K562 (cell line): ENCODE measurements around the gene PPP6R1. TPM values are rescaled to one million over a fixed set of nuclear protein-coding genes. Genes with fewer than 3 reads are reported as not detected.

Experiments used
- ATF7 ChIP-seq: fragments of 450-650 bp; IDR thresholded peaks from 2 replicates; pipeline ENCODE4 v1.7.1; 2014; ENCODE audit warnings: mild to moderate bottlenecking, moderate library complexity
- CEBPG ChIP-seq, 3 experiments: fragments of 200-800 bp in 1 of 3; sonication (Bioruptor generic) in 1 of 3; sonication (generic) in 1 of 3; formaldehyde crosslinking in 1 of 3; IDR thresholded peaks in 2 of 3; conservative IDR thresholded peaks in 1 of 3; 2 replicates each; pipeline versions ENCODE4 v1.6.1 to v1.8.0; 2016 to 2022; ENCODE audit warnings: missing compliant biosample characterization in 2 of 3, missing genetic modification characterization in 2 of 3, mild to moderate bottlenecking in 1 of 3, missing genetic modification reagents in 1 of 3
- FOXM1 ChIP-seq, 2 experiments: fragments of 450-650 bp in 1 of 2; sonication (generic) in 1 of 2; formaldehyde crosslinking in 1 of 2; IDR thresholded peaks; 2 replicates each; pipeline versions ENCODE4 v1.6.1 to v1.9.0; 2017 to 2022; ENCODE audit warnings: low read depth in 2 of 2, mild to moderate bottlenecking in 2 of 2, missing genetic modification reagents in 1 of 2, moderate library complexity in 1 of 2
- GTF2F1 ChIP-seq: IDR thresholded peaks from 2 replicates; pipeline ENCODE4 v1.6.1; 2011; ENCODE audit warnings: low read depth, low read length, improper control_type of control experiment
- LARP7 ChIP-seq: fragments of 450-650 bp; IDR thresholded peaks from 2 replicates; pipeline ENCODE4 v1.6.1; 2016
- MIER1 ChIP-seq: fragments of 450-650 bp; IDR thresholded peaks from 2 replicates; pipeline ENCODE4 v1.6.1; 2016; ENCODE audit warnings: antibody characterized with exemption, mild to moderate bottlenecking, low read depth
- NEUROD1 ChIP-seq: fragments of 150-350 bp; IDR thresholded peaks from 2 replicates; pipeline ENCODE4 v1.6.1; 2014; ENCODE audit warnings: borderline replicate concordance, low read length, low read depth; ENCODE audit not compliant: partially characterized antibody
- PHF20 ChIP-seq: fragments of 450-650 bp; IDR thresholded peaks from 2 replicates; pipeline ENCODE4 v1.6.1; 2018; ENCODE audit not compliant: partially characterized antibody
- POLR2AphosphoS5 ChIP-seq: IDR thresholded peaks from 2 replicates; pipeline ENCODE4 v1.6.1; 2011; ENCODE audit warnings: mild to moderate bottlenecking, low read depth, low read length, moderate library complexity; ENCODE audit not compliant: control insufficient read depth, insufficient read depth
- TBL1XR1 ChIP-seq, 2 experiments: IDR thresholded peaks; 2 replicates each; pipeline ENCODE4 v1.6.1; 2012; ENCODE audit warnings: improper control_type of control experiment in 2 of 2, low read length in 2 of 2, mild to moderate bottlenecking in 1 of 2
- TFAM ChIP-seq: fragments of 250-450 bp; sonication (Bioruptor Pico); conservative IDR thresholded peaks from 2 replicates; pipeline ENCODE4 v1.5.0; 2021; ENCODE audit warnings: mild to moderate bottlenecking, moderate library complexity
- XRCC5 ChIP-seq: fragments of 200-400 bp; formaldehyde crosslinking; IDR thresholded peaks from 2 replicates; pipeline ENCODE4 v1.6.1; 2017; ENCODE audit warnings: low read depth, mild to moderate bottlenecking, low read length
- ZBTB1 ChIP-seq: sonication (generic); formaldehyde crosslinking; IDR thresholded peaks from 2 replicates; pipeline ENCODE4 v1.8.1; 2023; ENCODE audit warnings: missing genetic modification reagents, low read depth, mild to moderate bottlenecking, borderline replicate concordance
- ZNF23 ChIP-seq: fragments of 250-450 bp; sonication (Bioruptor Pico); IDR thresholded peaks from 2 replicates; pipeline ENCODE4 v1.4.0; 2020; ENCODE audit warnings: mild to moderate bottlenecking
- ZNF239 ChIP-seq: fragments of 250-450 bp; sonication (Bioruptor Pico); IDR thresholded peaks from 2 replicates; pipeline ENCODE4 v1.4.0; 2020; ENCODE audit warnings: mild to moderate bottlenecking
- ZNF263 ChIP-seq: sonication (generic); formaldehyde crosslinking; IDR thresholded peaks from 2 replicates; pipeline ENCODE4 v1.8.0; 2022; ENCODE audit warnings: mild to moderate bottlenecking, missing genetic modification reagents, borderline replicate concordance
- ZNF324 ChIP-seq: fragments of 250-450 bp; sonication (Bioruptor Pico); IDR thresholded peaks from 2 replicates; pipeline ENCODE4 v1.4.0; 2020; ENCODE audit warnings: mild to moderate bottlenecking
- ZNF445 ChIP-seq: fragments of 250-450 bp; sonication (Bioruptor Pico); IDR thresholded peaks from 2 replicates; pipeline ENCODE4 v1.4.0; 2020; ENCODE audit warnings: low read depth, mild to moderate bottlenecking, moderate library complexity
- polyA plus RNA-seq, 8 experiments: library from polyadenylated mRNA; depleted of rRNA in 4 of 8; stranded (reverse) in 5 of 8; unstranded in 3 of 8; fragments of >200 nt; fragmentation: Nextera tagmentation in 2 of 8; fragmentation: Illumina TruSeq in 1 of 8; extraction: Ambion mirVana in 2 of 8; extraction: Trizol in 1 of 8; gene quantifications; 2 replicates each; pipeline versions ENCODE4 v1.2.1 to v1.2.3, GENCODE V29; 2011 to 2014; ENCODE audit warnings: inconsistent platforms in 1 of 8, missing spikeins in 1 of 8
- total RNA-seq, 7 experiments: library from RNA; depleted of rRNA in 6 of 7; stranded (reverse); fragments of >200 nt in 6 of 7; fragmentation: Illumina TruSeq in 2 of 7; extraction: Trizol in 2 of 7; gene quantifications; 2 replicates each; pipeline versions ENCODE4 v1.2.1 to v1.2.3, GENCODE V29; 2011 to 2021; ENCODE audit warnings: low replicate concordance in 1 of 7
- TF ChIP-seq, protein P1 (sequence below): fragments of 200-800 bp; sonication (Bioruptor generic); IDR thresholded peaks from 2 replicates; pipeline ENCODE4 v1.6.1; 2016; ENCODE audit warnings: missing genetic modification characterization, missing compliant biosample characterization
- TF ChIP-seq, protein P2 (sequence below): IDR thresholded peaks from 2 replicates; pipeline ENCODE4 v1.6.1; 2011; ENCODE audit not compliant: insufficient read length; ENCODE audit errors: extremely low read depth
- TF ChIP-seq, protein P3 (sequence below): fragments of 450-650 bp; IDR thresholded peaks from 2 replicates; pipeline ENCODE4 v1.6.1; 2016

Gene PPP6R1
- total and polyA plus RNA-seq, 9 of the 15 experiments (the other 6 are each of a cell fraction or from before 2014, with no cell fraction given): 0.48 to 135 (median 37.2) TPM

DNA sequence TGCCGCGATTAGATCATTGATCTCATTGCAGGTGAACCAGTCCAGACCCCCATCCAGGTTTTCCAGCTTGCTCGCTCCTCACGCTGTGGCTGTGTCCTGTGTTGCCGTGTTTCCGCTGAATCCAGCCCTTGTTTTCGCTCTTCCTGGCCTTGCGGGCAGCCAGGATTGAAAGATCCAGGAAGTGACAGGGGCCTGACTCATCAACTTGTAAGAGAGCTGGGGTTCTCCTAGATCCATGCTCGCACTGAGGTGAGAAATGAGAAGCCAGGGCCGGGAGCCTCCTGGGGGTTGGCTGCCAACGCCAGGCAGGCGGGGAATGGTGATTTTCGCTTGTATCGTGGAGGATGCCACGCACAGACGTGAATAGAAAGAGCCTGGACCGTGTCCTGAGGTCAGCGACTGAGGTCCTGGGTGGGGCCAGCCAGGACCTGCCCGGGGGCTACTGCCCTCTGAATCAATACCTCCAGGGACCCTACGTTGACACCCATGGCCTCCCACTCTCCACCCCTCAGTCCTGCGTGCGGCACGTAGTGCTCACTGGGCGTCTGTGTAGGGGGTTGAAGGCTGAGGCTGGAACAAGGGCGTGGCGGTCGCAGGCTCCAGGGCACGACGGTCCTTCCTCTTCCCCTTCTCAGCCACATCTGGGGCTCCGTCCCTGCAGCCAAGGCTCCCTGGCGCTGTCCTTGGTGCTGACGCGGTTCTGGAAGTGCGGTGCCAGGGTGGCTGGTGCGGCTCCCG lies 42.2 kb downstream of the PPP6R1 start (continued):
- TF ChIP-seq, protein P1, sequence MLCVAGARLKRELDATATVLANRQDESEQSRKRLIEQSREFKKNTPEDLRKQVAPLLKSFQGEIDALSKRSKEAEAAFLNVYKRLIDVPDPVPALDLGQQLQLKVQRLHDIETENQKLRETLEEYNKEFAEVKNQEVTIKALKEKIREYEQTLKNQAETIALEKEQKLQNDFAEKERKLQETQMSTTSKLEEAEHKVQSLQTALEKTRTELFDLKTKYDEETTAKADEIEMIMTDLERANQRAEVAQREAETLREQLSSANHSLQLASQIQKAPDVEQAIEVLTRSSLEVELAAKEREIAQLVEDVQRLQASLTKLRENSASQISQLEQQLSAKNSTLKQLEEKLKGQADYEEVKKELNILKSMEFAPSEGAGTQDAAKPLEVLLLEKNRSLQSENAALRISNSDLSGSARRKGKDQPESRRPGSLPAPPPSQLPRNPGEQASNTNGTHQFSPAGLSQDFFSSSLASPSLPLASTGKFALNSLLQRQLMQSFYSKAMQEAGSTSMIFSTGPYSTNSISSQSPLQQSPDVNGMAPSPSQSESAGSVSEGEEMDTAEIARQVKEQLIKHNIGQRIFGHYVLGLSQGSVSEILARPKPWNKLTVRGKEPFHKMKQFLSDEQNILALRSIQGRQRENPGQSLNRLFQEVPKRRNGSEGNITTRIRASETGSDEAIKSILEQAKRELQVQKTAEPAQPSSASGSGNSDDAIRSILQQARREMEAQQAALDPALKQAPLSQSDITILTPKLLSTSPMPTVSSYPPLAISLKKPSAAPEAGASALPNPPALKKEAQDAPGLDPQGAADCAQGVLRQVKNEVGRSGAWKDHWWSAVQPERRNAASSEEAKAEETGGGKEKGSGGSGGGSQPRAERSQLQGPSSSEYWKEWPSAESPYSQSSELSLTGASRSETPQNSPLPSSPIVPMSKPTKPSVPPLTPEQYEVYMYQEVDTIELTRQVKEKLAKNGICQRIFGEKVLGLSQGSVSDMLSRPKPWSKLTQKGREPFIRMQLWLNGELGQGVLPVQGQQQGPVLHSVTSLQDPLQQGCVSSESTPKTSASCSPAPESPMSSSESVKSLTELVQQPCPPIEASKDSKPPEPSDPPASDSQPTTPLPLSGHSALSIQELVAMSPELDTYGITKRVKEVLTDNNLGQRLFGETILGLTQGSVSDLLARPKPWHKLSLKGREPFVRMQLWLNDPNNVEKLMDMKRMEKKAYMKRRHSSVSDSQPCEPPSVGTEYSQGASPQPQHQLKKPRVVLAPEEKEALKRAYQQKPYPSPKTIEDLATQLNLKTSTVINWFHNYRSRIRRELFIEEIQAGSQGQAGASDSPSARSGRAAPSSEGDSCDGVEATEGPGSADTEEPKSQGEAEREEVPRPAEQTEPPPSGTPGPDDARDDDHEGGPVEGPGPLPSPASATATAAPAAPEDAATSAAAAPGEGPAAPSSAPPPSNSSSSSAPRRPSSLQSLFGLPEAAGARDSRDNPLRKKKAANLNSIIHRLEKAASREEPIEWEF (CRISPR knock-in tag): no peak; the same call in 1 of the 2 replicates
- TF ChIP-seq ATF7 (peak; percentile 96), POLR2AphosphoS5 (peak; percentile 75), XRCC5 (peak; percentile 99), FOXM1 (IDR thresholded peaks at IDR 0.05; ENCODE audit: low read depth) (peak; percentile 98), FOXM1 (CRISPR knock-in tag; IDR thresholded peaks at IDR 0.05; ENCODE audit: low read depth) (no peak), TBL1XR1 (IDR thresholded peaks at IDR 0.05; ENCODE audit: low read length in 2 of 2) (peak; percentile 94 to 95), NEUROD1 (peak; percentile 100), GTF2F1 (peak; percentile 0; the same call in 1 of the 2 replicates), ZBTB1 (CRISPR knock-in tag) (peak; percentile 47; the same call in 1 of the 2 replicates), ZNF263 (CRISPR knock-in tag) (peak; percentile 48; the same call in 1 of the 2 replicates), CEBPG (CRISPR knock-in tag; IDR thresholded peaks at IDR 0.05) (no peak), CEBPG (tag; conservative IDR thresholded peaks at IDR 0.05 in 1 of 2, IDR thresholded peaks at IDR 0.05 in 1 of 2) (no peak), ZNF239 (CRISPR knock-in tag) (no peak), ZNF445 (no peak), MIER1 (peak; percentile 97), PHF20 (peak; percentile 60), ZNF324 (CRISPR knock-in tag) (no peak), TFAM (CRISPR knock-in tag) (no peak), ZNF23 (CRISPR knock-in tag) (no peak), LARP7 (no peak)
- TF ChIP-seq, protein P2, sequence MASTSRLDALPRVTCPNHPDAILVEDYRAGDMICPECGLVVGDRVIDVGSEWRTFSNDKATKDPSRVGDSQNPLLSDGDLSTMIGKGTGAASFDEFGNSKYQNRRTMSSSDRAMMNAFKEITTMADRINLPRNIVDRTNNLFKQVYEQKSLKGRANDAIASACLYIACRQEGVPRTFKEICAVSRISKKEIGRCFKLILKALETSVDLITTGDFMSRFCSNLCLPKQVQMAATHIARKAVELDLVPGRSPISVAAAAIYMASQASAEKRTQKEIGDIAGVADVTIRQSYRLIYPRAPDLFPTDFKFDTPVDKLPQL: no peak
- TF ChIP-seq, protein P3, sequence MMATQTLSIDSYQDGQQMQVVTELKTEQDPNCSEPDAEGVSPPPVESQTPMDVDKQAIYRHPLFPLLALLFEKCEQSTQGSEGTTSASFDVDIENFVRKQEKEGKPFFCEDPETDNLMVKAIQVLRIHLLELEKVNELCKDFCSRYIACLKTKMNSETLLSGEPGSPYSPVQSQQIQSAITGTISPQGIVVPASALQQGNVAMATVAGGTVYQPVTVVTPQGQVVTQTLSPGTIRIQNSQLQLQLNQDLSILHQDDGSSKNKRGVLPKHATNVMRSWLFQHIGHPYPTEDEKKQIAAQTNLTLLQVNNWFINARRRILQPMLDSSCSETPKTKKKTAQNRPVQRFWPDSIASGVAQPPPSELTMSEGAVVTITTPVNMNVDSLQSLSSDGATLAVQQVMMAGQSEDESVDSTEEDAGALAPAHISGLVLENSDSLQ: peak; percentile 88
